Peyer's patch (tissue), 4 donors: ENCODE measurements around the gene CHAT.

ENCODE experiments used
- POLR2A ChIP-seq, 2 donors: fragments of 450-650 bp; IDR thresholded peaks; one replicate each; pipeline ENCODE4 v1.5.1; 2017; ENCODE audit warnings: antibody characterized with exemption in 2 of 2, mild to moderate bottlenecking in 2 of 2, moderate library complexity in 2 of 2
- TF ChIP-seq, protein P1 (sequence below), 6 experiments: fragments of 450-650 bp in 4 of 6; fragments of 200-600 bp in 2 of 6; sonication (generic) in 1 of 6; IDR thresholded peaks; one replicate each; pipeline ENCODE4 v1.5.1; 2017 to 2019; ENCODE audit warnings: antibody characterized with exemption in 6 of 6, mild to moderate bottlenecking in 3 of 6, moderate library complexity in 1 of 6

DNA sequence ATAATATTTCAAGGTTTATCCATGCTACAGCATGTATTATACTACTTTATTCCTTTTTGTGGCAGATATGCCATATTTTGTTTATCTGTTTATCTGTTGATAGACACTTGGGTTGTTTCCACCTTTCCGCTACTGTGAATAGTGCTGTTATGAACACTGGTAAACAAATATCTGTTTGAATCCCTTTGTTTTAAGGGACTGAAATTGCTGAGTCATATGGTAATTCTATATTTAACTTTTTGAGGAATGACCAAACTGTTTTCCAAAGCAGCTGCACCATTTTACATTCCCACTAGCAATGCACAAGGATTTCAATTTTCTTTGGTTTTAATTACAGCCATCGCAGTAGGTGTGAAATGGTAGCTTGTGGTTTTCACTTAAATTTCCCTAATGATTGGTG is 69.0 kb downstream of the CHAT start:
- no peak for TF ChIP-seq POLR2A (IDR thresholded peaks at IDR 0.05)
- TF ChIP-seq, protein P1, sequence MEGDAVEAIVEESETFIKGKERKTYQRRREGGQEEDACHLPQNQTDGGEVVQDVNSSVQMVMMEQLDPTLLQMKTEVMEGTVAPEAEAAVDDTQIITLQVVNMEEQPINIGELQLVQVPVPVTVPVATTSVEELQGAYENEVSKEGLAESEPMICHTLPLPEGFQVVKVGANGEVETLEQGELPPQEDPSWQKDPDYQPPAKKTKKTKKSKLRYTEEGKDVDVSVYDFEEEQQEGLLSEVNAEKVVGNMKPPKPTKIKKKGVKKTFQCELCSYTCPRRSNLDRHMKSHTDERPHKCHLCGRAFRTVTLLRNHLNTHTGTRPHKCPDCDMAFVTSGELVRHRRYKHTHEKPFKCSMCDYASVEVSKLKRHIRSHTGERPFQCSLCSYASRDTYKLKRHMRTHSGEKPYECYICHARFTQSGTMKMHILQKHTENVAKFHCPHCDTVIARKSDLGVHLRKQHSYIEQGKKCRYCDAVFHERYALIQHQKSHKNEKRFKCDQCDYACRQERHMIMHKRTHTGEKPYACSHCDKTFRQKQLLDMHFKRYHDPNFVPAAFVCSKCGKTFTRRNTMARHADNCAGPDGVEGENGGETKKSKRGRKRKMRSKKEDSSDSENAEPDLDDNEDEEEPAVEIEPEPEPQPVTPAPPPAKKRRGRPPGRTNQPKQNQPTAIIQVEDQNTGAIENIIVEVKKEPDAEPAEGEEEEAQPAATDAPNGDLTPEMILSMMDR (IDR thresholded peaks at IDR 0.05), result no peak
